ENCODE results near the gene C13orf46.

- TF ChIP-seq, protein P1, sequence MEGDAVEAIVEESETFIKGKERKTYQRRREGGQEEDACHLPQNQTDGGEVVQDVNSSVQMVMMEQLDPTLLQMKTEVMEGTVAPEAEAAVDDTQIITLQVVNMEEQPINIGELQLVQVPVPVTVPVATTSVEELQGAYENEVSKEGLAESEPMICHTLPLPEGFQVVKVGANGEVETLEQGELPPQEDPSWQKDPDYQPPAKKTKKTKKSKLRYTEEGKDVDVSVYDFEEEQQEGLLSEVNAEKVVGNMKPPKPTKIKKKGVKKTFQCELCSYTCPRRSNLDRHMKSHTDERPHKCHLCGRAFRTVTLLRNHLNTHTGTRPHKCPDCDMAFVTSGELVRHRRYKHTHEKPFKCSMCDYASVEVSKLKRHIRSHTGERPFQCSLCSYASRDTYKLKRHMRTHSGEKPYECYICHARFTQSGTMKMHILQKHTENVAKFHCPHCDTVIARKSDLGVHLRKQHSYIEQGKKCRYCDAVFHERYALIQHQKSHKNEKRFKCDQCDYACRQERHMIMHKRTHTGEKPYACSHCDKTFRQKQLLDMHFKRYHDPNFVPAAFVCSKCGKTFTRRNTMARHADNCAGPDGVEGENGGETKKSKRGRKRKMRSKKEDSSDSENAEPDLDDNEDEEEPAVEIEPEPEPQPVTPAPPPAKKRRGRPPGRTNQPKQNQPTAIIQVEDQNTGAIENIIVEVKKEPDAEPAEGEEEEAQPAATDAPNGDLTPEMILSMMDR (conservative IDR thresholded peaks at IDR 0.05; ENCODE audit: low read length) = no peak
- TF ChIP-seq EZH2phosphoT487 (IDR thresholded peaks at IDR 0.05; ENCODE audit: borderline replicate concordance, low read depth, low read length) = no peak
Measured at GRCh38 chr13:113956571-113956970, 17.3 kb downstream of the C13orf46 start.

Measured in OCI-LY7 (cell line).